Neural cell (in vitro differentiated cells): ENCODE results near the gene DCAF5. TPM values are rescaled to one million over a fixed set of nuclear protein-coding genes. Genes with fewer than 3 reads are reported as not detected.

Experiments
- H2AFZ ChIP-seq: fragments of 200-600, 300-800 bp; sonication (generic), shearing (Covaris generic); 2 replicates; pipeline ENCODE4 v1.6.0; 2014; ENCODE audit warnings: low read depth, mild to moderate bottlenecking, antibody characterized with exemption, low read length, moderate library complexity
- H3F3A ChIP-seq: fragments of 200-600 bp; shearing (Covaris generic); 2 replicates; pipeline ENCODE4 v1.6.1; 2016; ENCODE audit warnings: mild to moderate bottlenecking, moderate library complexity, mixed read lengths, antibody characterized with exemption, low read length; ENCODE audit not compliant: insufficient read depth, poor library complexity, severe bottlenecking
- H3K27ac ChIP-seq: fragments of 200-600, 300-800 bp; sonication (generic), shearing (Covaris generic); 2 replicates; pipeline ENCODE4 v1.5.1; 2014; ENCODE audit warnings: mild to moderate bottlenecking, low read length, moderate library complexity
- H3K27me3 ChIP-seq: fragments of 300-800, 200-600 bp; sonication (generic), shearing (Covaris generic); 2 replicates; pipeline ENCODE4 v1.6.0; 2014; ENCODE audit warnings: mild to moderate bottlenecking, low read depth, low read length, moderate library complexity; ENCODE audit not compliant: insufficient read depth
- H3K36me3 ChIP-seq: fragments of 300-800, 200-600 bp; sonication (generic), shearing (Covaris generic); 2 replicates; pipeline ENCODE4 v1.5.1; 2014; ENCODE audit warnings: mild to moderate bottlenecking, antibody characterized with exemption, low read length, moderate library complexity; ENCODE audit not compliant: insufficient read depth
- H3K4me2 ChIP-seq: fragments of 300-800, 200-600 bp; sonication (generic), shearing (Covaris generic); 2 replicates; pipeline ENCODE4 v1.6.0; 2014; ENCODE audit warnings: mild to moderate bottlenecking, low read length
- H3K4me3 ChIP-seq: fragments of 300-800, 200-600 bp; sonication (generic), shearing (Covaris generic); 2 replicates; pipeline ENCODE4 v1.5.1; 2014; ENCODE audit warnings: mild to moderate bottlenecking, low read length, moderate library complexity
- H3K79me2 ChIP-seq: fragments of 200-600 bp; shearing (Covaris generic); replicated peaks from 2 replicates; pipeline ENCODE4 v1.6.0; 2014; ENCODE audit warnings: mild to moderate bottlenecking, low read length, moderate library complexity; ENCODE audit not compliant: insufficient read depth
- H3K9ac ChIP-seq: fragments of 300-800, 200-600 bp; sonication (generic), shearing (Covaris generic); 2 replicates; pipeline ENCODE4 v1.6.1; 2016; ENCODE audit warnings: mild to moderate bottlenecking, low read length, mixed read lengths
- H3K9me2 ChIP-seq: fragments of 200-600 bp; shearing (Covaris generic); 2 replicates; pipeline ENCODE4 v1.6.1; 2016; ENCODE audit warnings: mild to moderate bottlenecking, low read length, mixed read lengths; ENCODE audit not compliant: insufficient read depth
- H3K9me3 ChIP-seq: fragments of 200-600, 300-800 bp; sonication (generic), shearing (Covaris generic); 2 replicates; pipeline ENCODE4 v1.6.1; 2016; ENCODE audit warnings: mild to moderate bottlenecking, mixed run types, low read length, moderate library complexity, mixed read lengths
- H4K20me1 ChIP-seq: fragments of 200-600 bp; shearing (Covaris generic); 2 replicates; pipeline ENCODE4 v1.6.1; 2016; ENCODE audit warnings: mild to moderate bottlenecking, mixed run types; ENCODE audit not compliant: insufficient read depth
- CTCF ChIP-seq: fragments of 450-650 bp; IDR thresholded peaks from 2 replicates; pipeline ENCODE4 v1.5.1; 2014; ENCODE audit warnings: antibody characterized with exemption, mild to moderate bottlenecking, moderate library complexity; ENCODE audit not compliant: poor library complexity, severe bottlenecking
- EP300 ChIP-seq: fragments of 450-650 bp; conservative IDR thresholded peaks from 2 replicates; pipeline ENCODE4 v1.6.1; 2014; ENCODE audit warnings: antibody characterized with exemption, mild to moderate bottlenecking, moderate library complexity; ENCODE audit not compliant: poor library complexity, severe bottlenecking
- EZH2 ChIP-seq: fragments of 200-600, 300-800 bp; shearing (Covaris generic), sonication (generic); IDR thresholded peaks from 2 replicates; pipeline ENCODE4 v1.6.1; 2014; ENCODE audit warnings: antibody characterized with exemption, low read length, borderline replicate concordance, mild to moderate bottlenecking; ENCODE audit not compliant: insufficient read depth, poor library complexity, severe bottlenecking
- MXI1 ChIP-seq: fragments of 450-650 bp; conservative IDR thresholded peaks from 2 replicates; pipeline ENCODE4 v1.6.1; 2014; ENCODE audit warnings: antibody characterized with exemption, mild to moderate bottlenecking; ENCODE audit not compliant: poor library complexity, severe bottlenecking
- POLR2AphosphoS5 ChIP-seq: IDR thresholded peaks from 2 replicates; pipeline ENCODE4 v1.6.1; 2012
- RAD21 ChIP-seq: fragments of 450-650 bp; conservative IDR thresholded peaks from 2 replicates; pipeline ENCODE4 v1.6.1; 2014; ENCODE audit warnings: antibody characterized with exemption, mild to moderate bottlenecking, moderate library complexity
- REST ChIP-seq: IDR thresholded peaks from 2 replicates; pipeline ENCODE4 v1.6.1; 2012; ENCODE audit warnings: borderline replicate concordance
- SMC3 ChIP-seq: fragments of 450-650 bp; conservative IDR thresholded peaks from 2 replicates; pipeline ENCODE4 v1.6.1; 2014; ENCODE audit warnings: antibody characterized with exemption, mild to moderate bottlenecking, moderate library complexity; ENCODE audit not compliant: poor library complexity
- TAF1 ChIP-seq: IDR thresholded peaks from 2 replicates; pipeline ENCODE4 v1.6.1; 2012; ENCODE audit warnings: low read depth
- polyA plus RNA-seq: library from polyadenylated mRNA; depleted of rRNA; stranded (reverse); fragments of >200 nt; gene quantifications from 2 replicates; pipeline ENCODE4 v1.2.3, GENCODE V29; 2014

The DCAF5 gene
- polyA plus RNA-seq, 1 donor from 2014 or later, result 33.5 TPM

- Histone ChIP-seq H3K4me3 (no peak overlapping the region), H3K79me2 (no peaks in the 10 kb centered on the region), H4K20me1 (no peaks in the 10 kb centered on the region), H3K27ac (no peak overlapping the region), H3K9me3 (no peaks in the 10 kb centered on the region), H3K9me2 (no peaks in the 10 kb centered on the region), H3K27me3 (no peaks in the 10 kb centered on the region), H3K36me3 (no peaks in the 10 kb centered on the region), H3K4me2 (no peak overlapping the region), H3K9ac (no peak overlapping the region), H3F3A (no peaks in the 10 kb centered on the region), H2AFZ (no peak overlapping the region)
- TF ChIP-seq TAF1, result no peak
- TF ChIP-seq SMC3, result no peak
Observed at GRCh38 chr14:69008421-69008884, 144.5 kb downstream of the DCAF5 start.

GRCh38 chr14:69006346-69006745 lies 146.6 kb downstream of the DCAF5 start:
- no peaks in the 10 kb centered on the region for H3K27me3 ChIP-seq
- H3K36me3 ChIP-seq, result no peaks in the 10 kb centered on the region
- H3K4me2 ChIP-seq, result no peak overlapping the region
- H3K4me3 ChIP-seq, result no peak overlapping the region
- no peaks in the 10 kb centered on the region for H3K9me3 ChIP-seq
- TF ChIP-seq MXI1, result no peak
- H3F3A ChIP-seq, result no peaks in the 10 kb centered on the region
- H3K9me2 ChIP-seq, result no peaks in the 10 kb centered on the region
- H2AFZ ChIP-seq, result no peak overlapping the region
- no peak overlapping the region for H3K27ac ChIP-seq
- H3K9ac ChIP-seq, result no peak overlapping the region
- no peaks in the 10 kb centered on the region for H3K79me2 ChIP-seq
- H4K20me1 ChIP-seq, result no peaks in the 10 kb centered on the region

GRCh38 chr14:69005432-69006148 lies 147.3 kb downstream of the DCAF5 start:
- Histone ChIP-seq H2AFZ (no peak overlapping the region), H3K79me2 (no peaks in the 10 kb centered on the region), H3K36me3 (no peaks in the 10 kb centered on the region), H3F3A (no peaks in the 10 kb centered on the region), H3K4me3 (no peak overlapping the region), H3K9ac (no peak overlapping the region), H3K27me3 (no peaks in the 10 kb centered on the region), H3K9me2 (no peaks in the 10 kb centered on the region), H3K9me3 (no peaks in the 10 kb centered on the region), H3K4me2 (no peak overlapping the region), H3K27ac (no peak overlapping the region), H4K20me1 (no peaks in the 10 kb centered on the region)
- TF ChIP-seq MXI1 (no peak), POLR2AphosphoS5 (no peak), TAF1 (no peak), EP300 (no peak), REST (no peak), CTCF (no peak), EZH2 (no peak), SMC3 (no peak), RAD21 (no peak)
